Activated gamma-delta T cell treated with Interleukin-2 at 50 U/mL for 16 hours (primary cell): ENCODE measurements around the gene PPP2R3A.

Experiments
- DNase-seq: peaks from one replicate; pipeline ENCODE4 v3.0.0-alpha.2; 2020

The PPP2R3A gene

DNA sequence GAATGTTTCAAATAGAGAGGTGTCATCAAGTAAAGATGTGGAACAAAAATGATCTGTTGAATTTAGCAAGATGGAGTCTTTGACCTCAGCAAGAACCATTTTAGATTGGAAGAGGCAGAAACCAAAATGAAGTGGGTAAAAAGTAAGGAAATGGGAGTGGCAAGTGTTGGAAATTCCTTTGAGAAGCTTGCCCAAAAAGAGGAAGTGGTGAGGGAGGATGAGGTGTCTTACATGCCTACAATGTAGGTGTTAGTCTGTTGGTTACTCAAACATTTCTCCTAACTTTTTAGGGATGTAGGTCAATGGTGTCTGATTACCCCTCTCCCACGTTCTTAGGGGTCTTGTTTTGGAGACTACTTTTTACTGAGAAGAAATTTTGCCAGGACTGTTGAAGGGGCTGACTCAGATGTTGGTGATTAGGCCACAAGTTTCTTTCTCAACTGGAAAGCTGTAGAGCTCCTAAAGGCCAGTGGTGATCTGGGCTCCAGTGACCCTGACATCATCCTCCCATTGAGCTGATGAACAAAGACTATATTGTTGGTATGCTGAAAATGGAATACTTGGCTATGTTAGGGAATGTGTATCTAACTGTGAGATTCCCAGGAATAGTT is 5.1 kb downstream of the PPP2R3A start:
- no peak for DNase-seq

DNA sequence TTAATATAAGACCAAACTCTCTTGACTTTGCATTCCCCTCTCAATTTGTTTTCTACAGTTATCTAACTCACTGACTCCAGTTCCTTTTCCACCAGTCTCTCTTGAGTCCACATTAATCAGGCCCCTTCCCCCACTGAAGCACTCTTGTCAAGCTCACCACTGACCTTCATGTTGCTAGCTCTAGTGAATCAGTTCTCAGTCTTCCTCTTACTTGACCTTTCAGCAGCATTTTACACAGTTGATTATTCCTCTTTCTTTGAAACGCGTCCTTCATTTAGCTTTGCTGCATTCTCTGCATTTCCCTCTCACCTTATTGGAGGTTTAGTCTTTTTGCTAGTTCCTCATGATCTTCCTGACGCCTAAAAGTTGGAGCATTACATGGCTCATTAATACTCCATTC is 8.3 kb downstream of the PPP2R3A start:
- DNase-seq = no peak

DNA sequence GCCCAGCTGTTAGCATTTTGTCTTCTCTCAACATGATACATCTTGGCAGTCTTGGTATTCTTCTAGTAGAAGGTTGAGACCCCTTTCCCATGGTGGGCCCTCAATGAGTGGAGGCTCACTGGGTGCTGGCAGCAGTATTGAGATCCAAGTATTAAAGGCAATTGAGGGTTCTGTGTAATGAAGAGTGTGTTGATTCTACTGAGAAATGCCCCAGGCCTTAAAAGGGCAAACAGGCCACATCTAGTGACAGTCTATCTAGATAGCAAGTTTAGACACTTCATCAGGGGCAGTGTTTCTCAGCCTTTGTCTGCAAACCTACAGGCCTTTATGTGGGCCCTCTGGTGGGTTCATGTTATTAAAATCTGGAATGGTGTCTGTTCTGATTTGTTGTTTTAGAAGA is 9.5 kb downstream of the PPP2R3A start:
- no peak for DNase-seq

DNA sequence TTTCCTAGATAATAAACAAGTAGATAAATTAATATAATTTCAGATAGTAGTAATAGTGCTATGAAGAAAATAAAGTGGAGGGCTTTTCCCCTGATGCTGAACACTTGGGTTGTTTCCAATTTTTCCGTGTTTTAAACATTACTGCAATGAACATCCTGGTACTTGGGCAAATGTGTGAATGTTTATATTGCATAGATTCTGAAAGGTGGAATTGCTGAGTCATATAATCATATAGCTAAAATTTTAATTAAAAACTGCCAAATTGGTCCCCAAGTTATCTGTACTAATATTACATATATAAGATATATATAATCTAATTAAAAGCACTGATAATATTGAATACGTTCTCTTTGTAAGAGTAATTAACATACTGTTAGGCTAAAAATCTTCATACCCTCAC is 10.0 kb downstream of the PPP2R3A start:
- DNase-seq = no peak

DNA sequence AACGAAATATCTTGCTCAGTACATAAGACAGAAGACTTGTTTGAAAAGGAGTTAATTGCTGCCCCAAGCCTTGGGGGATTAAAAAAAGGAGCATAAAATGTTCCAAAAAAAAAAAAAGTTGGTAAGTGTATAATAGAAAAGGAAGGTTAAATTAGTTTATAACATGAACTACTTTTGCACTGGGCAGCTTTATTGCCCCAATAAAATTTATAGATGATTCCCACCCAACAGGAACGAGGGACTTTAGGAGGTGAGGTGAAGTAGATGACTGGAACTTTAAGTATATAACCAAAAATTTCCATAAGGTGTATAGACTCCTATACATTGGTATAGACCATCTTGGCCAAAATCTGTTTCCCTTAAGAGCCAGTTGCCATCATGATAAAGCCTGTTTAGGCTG is 14.8 kb downstream of the PPP2R3A start:
- DNase-seq = no peak

DNA sequence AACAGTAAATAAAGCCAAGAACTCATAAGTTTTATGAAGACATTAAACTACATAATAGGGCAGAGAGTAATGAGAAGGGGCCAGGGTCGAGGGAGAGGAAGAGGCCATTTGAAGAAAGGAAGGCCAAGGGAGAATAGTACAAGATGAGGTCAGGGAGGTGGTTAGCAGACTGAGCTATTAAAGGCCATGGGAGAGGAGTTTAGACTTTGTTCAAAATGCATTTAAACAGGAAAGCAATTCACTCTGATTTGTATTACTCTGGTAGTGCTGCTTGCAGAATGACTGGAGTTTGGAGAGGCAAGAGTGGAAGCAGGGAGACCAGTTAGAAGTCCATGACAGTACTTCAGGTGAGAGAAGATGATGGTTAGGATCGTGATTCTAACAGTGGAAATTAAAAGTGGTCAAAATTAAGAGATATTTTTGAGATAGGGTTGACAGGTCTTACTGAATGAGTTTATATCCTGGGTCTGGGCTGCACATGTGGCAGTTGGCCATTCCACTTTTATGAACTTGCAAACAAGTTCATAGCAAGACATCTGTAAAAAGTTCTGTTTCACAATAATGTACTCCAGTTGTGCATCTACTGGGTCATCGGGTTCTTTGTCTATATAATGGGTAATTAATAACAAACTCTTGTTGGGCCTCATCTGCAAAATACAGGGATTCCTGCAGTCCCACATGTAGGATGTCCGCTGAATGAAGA is 16.3 kb downstream of the PPP2R3A start:
- no peak for DNase-seq

DNA sequence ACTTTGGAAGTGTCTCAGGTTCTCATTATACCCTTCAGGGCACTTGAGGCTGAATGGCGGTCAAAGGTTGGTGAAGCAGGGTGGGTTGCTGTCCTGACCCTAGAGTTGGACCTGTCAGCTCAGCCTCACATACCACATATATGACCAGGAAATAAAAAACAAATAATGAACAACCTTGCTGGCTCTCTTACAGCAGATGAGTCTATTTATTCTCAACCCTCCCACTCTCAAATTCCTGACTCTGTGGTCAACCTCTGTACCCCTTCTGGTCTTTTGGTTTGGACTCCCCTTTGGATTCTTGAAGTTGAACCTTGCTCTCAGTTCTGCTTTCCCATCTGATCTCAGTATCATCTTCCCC is 16.9 kb downstream of the PPP2R3A start:
- no peak for DNase-seq

DNA sequence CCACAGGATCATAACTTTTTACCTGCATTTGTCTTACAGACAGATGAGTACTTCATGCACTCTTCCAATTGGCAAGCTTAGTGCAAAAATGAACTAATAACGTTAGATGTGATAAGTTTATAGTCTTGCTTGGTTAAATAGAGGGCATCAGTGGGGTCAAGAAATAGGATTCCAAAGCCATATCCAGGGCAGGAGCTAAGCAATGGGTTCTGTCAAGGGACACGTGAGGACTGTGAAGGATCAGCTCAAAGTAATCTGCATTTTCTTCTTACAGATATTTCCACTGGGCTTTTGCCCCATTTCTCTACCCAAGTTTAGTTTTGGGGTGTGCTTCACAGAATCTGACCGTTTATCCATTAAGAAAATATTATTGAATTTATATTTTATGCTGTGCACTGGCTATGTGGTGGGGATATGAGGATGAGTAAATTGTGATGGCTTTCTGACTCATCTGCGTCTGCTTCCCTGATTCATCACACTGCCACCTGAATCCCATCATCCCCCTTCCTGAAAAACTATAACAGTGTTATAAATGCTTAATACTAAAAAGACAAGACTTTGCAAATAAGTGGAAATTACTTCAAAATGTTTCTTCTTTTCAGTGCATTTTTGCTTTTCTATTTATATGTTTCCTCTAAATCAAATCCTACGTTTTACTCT is 17.5 kb downstream of the PPP2R3A start:
- no peak for DNase-seq

DNA sequence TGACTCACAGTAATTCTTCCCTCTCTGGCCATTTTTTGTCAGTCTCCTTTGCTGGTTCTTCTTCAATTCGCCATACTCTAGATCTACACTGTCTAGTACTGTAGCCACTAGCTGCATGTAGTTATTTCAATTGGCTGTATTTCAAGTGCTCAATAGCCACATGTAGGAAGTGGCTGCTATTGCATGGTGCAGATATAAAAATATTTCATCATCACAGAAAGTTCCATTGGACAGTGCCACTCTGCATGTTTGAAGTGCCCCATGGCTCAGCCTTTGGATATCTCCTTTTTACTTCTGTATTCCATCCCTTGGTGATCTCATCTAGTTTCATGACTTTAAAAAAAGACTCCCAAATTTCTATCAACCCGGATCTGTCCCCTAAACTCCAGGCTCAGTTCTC is 22.1 kb downstream of the PPP2R3A start:
- DNase-seq = no peak

DNA sequence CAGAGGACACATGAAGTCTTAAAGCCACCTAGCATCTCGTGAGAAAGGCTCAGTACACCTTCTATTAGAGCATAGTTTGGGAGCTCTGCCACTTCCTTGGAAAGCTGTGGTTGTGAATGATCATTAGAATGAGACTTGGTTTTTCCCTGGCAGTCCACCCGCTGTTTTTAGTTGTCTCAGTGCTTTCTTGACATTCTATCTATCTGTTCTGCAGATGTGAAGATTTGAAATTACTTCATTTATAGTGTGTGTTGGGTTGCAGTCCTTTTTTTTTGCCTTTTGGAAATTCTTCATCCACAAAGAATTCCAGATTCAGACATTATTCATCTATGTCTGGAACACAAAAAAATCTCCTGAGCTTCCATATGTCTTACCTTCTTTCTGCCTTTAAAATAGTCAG is 23.7 kb downstream of the PPP2R3A start:
- DNase-seq = no peak

DNA sequence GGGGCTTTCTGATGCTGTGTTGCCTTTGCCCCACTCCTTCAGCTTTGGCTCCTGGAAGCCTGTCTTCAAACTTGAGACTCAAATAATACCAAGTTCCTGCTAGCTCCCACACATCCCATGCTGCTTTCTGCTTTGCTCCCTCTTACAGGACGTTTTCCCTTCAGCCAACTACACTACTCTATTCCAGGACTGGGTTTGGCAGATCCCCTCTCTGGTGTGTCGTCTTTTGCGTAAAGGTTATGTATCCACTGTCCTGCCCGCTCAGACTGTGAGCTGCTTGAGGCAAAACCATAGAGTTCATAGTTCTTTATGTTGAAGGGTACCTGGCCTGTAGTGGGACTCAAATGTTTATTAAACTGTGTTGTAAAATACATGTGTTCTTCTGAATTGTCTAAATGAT is 25.4 kb downstream of the PPP2R3A start:
- no peak for DNase-seq

DNA sequence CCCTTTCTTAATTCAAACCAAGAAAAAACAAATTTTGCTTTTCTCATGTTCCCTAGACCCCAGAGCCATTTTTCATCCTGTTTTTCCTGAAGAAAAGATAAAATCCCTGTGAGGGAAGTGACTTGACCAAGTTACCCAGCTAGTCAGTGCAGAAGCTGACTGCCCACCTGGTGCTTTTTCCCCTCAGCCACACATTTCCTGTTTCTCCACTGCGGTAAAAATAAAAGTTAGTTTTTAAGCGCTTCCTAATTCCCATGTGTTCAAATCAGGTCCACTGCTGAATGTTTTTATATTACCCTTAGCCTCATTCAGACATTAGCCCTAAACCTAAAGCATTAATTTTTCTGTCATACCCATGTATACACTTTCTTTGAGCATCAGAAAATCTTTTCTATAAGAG is 26.1 kb downstream of the PPP2R3A start:
- no peak for DNase-seq

DNA sequence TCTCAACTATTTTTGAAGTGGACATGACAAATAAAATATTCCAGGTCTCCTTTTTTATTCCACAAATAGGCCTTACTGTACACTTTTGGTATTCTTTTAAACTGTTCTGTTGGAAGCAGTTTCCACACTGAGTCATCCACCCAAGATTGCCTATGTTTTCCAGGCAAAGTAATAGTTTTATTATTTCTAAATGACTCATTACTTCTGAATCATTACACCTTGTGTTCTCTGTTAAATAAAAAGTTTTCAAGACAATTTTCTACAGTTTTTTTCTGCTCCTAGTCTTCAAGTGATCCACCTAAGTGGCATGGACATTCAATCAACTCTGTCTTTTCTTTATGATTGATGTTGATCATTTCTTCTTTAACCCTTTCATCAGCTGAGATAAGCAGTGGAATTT is 26.5 kb downstream of the PPP2R3A start:
- DNase-seq = no peak

DNA sequence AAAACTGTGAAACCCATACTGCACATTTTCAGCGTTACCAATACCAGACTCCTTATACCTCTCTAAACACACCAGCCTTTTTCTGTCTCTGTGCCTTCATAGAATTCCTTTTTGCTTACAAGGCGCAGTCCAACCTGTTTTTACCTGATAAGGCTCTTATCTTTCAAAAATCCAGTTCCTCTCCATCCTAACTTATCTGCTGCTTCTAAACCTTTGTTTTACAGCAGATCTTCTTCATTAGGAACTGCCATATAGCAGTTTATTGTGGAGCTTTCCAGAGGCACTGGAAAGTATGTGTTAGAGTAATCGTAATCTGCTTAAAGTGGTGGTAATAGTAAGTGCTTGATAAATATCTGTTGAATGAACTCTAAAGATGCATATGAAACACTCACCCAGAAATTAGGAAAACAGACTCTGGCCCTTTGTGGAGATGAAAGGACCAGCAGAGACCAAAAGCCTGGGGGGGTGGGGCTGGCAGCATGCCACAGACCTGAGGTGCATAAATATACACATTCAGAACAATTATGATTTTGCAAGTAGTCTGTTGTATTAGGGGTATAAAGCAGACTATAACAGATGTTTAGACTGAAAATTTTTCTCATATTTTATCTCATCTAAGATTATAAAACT is 29.3 kb downstream of the PPP2R3A start:
- no peak for DNase-seq

DNA sequence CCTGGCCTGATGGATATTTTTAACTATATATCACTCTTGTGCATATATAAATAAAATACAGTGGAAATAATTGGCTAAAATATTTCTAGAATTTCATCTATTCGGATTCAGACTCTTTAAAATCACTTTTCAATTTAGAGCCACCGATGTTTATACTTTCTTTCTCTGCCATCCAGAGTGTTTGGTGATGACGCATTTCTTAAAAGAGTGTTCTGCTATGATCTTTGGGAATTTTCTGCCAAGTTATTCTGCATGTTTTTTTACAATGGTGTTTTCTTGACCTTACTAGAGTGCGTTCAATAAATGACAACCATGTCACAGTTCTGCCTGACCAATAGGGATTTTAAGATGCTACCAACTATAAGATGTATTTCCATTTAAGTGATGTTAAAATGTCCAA is 30.2 kb downstream of the PPP2R3A start:
- DNase-seq = no peak

DNA sequence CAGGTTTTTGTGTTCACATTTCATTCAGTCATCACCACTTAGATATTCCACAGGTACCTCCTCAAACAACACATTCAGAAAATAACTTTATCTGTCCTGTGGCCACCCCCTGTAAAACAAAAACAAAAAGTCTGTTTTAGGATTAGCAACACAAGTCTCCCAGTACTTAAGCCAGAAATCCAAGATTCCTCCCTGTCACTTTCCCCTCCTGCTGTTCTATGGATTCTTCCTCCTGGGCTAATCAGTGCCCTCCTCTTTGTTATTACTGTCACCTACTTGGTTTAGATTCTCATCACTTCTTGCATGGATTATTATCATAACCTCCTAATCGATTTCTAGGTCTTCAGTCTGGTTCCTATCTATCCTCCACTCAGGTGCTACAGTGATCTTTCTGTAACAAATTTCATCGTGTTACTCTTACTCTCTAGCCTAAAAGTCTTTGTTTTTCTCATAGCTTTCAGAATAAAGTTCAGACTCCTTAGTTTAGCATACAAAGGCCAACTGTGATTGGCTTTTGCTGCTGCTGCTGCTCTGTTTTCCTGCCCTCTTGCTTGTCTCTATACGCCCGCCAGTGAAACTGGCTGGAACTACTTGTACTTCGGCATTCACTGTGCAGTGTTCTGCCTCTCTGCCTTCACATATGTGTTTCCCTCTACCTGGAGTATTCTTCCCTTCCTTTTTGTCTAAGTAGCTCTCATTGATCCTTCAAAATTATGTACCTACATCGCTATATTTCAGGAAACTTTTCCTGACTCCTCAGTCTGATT is 32.2 kb downstream of the PPP2R3A start:
- DNase-seq = no peak

DNA sequence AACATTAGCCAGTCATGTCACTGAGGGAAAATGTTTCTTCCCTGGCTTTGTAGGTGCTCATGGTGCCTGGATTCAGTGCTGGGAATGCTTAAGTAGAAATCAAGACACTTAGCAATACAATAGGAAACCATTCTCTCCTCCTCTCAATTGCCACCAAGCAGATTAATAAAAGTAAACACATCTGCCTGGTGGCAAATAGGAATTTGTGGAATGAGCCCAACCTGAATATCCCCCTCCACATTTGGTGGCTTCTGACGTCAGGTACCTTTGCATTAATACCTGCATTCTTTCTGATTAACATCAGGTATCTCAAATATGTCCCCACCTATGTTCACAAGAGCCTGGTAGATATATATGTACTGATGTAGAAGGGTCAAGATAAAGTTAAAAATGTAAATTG is 42.7 kb downstream of the PPP2R3A start:
- no peak for DNase-seq

DNA sequence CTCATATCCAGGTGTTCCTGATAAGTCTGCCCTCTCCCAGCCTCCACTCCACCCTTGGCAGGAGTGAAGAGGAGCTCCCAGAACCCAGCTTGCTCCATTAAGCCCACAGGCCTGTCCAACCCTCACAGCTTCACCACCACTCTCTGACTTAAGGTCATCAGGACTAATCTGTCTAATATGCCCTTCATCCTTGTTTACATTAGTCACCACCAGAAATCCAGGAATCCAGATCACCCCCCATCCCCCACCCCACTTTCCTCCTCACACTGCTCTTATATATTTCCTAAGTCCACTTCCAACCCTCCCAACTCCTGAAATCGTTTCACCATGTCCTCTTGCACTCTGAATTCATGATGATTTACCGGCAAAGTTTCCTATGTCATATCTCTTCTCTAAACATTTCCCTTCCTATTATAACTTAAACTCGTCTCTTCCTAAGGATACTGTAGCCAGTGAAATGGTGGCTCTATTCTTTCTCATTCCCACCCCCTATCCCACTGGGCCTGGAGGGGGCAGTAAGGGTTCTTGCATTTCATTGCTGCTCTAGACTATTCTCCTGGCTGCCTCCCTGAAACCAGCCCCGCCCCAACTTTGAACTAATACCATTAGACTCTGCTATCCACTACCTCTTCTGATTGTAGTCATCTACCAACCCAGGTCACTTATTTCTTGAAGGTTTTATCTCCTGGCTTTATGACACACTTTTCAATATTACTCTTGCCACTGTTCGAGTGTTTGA is 43.4 kb downstream of the PPP2R3A start:
- no peak for DNase-seq

DNA sequence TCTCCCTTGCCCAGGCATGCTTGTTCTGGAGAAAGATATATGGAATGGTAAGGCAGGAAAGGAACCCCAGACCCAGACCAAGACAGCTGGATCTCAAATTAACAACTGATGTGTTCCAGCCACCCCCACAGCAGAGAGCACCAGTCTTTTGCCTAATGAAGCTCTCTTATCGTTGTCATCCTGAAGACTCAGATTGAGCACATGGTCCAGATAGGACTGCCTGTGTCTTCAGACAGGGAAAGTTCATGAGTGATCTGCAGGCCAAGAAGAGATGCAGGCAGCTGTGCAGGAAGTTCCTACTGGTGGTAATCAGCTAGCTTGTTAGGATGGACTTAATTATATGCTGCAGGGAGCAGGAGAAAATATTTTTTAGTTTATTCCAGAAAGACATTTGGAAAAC is 53.3 kb downstream of the PPP2R3A start:
- DNase-seq = no peak

DNA sequence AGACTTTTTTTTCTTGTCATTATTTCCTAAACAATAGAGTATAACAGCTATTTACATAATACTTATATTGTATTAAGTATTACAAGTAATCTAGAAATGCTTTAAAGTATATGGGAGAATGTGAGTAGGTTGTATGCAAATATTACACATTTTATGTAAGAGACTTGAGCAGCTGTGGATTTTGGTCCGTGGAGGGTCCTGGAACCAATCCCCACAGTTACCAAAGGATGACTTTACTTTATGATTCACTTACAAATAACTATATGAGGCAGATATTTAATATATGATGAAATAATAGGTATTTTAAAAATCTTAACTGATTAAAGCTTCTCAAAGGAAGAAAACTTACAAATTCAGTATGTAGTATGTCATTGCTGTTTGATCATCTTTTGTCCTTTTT is 56.3 kb downstream of the PPP2R3A start:
- no peak for DNase-seq

DNA sequence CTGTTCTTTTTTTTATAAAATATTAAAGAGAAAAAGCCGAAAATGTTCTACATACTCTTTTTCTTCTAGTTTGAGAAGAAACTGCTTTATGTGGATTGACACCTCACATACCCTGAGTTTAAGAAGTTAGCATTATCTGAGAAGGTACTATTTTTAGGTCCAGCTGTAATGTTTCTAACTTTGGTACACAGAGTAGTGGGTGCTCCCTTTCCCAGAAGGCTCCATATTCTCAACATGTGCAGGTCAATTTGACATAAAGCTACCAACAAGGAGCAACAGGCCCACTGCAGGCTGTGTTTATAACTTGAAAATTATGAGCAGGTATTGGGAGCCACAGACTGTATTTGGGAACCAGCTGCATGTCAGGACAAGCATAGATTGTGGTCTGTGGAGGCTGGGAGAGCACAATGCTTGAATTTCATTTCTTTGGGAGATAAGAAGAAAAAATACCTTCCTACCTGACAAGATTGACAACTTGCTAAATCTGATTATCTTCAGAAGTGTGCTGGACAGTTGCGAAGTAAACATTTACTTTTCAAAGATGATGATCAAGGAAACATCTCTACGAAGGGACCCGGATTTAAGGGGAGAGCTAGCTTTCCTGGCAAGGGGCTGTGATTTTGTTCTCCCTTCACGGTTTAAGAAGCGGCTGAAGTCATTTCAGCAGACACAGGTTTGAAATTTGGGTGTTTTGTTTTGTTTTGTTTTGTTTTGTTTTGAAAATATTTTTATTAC is 57.2 kb downstream of the PPP2R3A start:
- DNase-seq = no peak
